Mucosa of rectum (tissue), 2 donors: ENCODE measurements around the gene CACNA1B.
"Not testable (repeated sequence)": the region's sequence is repeated elsewhere in the genome, so short reads cannot be mapped to it uniquely, and the experiment has no call there.

Experiments
- H3K27ac ChIP-seq, 2 donors: one replicate each; pipeline ENCODE4 v1.7.0; 2013; ENCODE audit warnings: inconsistent platforms in 2 of 2, low read depth in 2 of 2, low read length in 2 of 2
- H3K27me3 ChIP-seq, 2 donors: one replicate each; pipeline ENCODE4 v1.7.0; 2013; ENCODE audit warnings: low read length in 2 of 2; ENCODE audit not compliant: control insufficient read depth in 2 of 2, insufficient read depth in 2 of 2
- H3K36me3 ChIP-seq, 2 donors: one replicate each; pipeline ENCODE4 v1.7.0; 2013; ENCODE audit warnings: low read length in 2 of 2; ENCODE audit not compliant: control insufficient read depth in 2 of 2, insufficient read depth in 2 of 2
- H3K4me1 ChIP-seq, 2 donors: one replicate each; pipeline ENCODE4 v1.7.0; 2013; ENCODE audit warnings: low read length in 2 of 2, mild to moderate bottlenecking in 1 of 2; ENCODE audit not compliant: control insufficient read depth in 2 of 2, insufficient read depth in 2 of 2
- H3K4me3 ChIP-seq, 2 donors: one replicate each; pipeline ENCODE4 v1.7.0; 2013; ENCODE audit warnings: low read length in 2 of 2
- H3K9ac ChIP-seq, 2 donors: one replicate each; pipeline ENCODE4 v1.7.0; 2013; ENCODE audit warnings: low read length in 2 of 2, low read depth in 1 of 2, mild to moderate bottlenecking in 1 of 2
- H3K9me3 ChIP-seq, 2 donors: one replicate each; pipeline ENCODE4 v1.7.0; 2013; ENCODE audit warnings: low read length in 2 of 2; ENCODE audit not compliant: control insufficient read depth in 2 of 2
- donor health status: healthy.
- donor health status: Normal muscosa, but diverticular disease.

CACNA1B gene

GRCh38 chr9:138014563-138014945 lies 137.0 kb downstream of the CACNA1B start:
- Histone ChIP-seq H3K36me3 (no peaks in the 10 kb centered on the region), H3K4me1 (no peaks in the 10 kb centered on the region), H3K9me3 (no peaks in the 10 kb centered on the region), H3K27me3 (no peaks in the 10 kb centered on the region), H3K4me3 (no peak overlapping the region), H3K27ac (no peak overlapping the region), H3K9ac (no peak overlapping the region)

- no peaks in the 10 kb centered on the region for H3K9me3 ChIP-seq
- H3K4me1 ChIP-seq, result no peaks in the 10 kb centered on the region
- no peaks in the 10 kb centered on the region for H3K27me3 ChIP-seq
- no peak overlapping the region for H3K4me3 ChIP-seq
- no peak overlapping the region for H3K27ac ChIP-seq
- no peak overlapping the region for H3K9ac ChIP-seq
- H3K36me3 ChIP-seq, result no peaks in the 10 kb centered on the region
Measured at GRCh38 chr9:138015021-138015829, 137.6 kb downstream of the CACNA1B start.

GRCh38 chr9:138016406-138017187 lies 139.0 kb downstream of the CACNA1B start:
- Histone ChIP-seq H3K36me3 (no peaks in the 10 kb centered on the region), H3K9ac (no peak overlapping the region), H3K27ac (no peak overlapping the region), H3K4me3 (no peak overlapping the region), H3K9me3 (no peaks in the 10 kb centered on the region), H3K4me1 (no peaks in the 10 kb centered on the region), H3K27me3 (no peaks in the 10 kb centered on the region)

- Histone ChIP-seq H3K27ac (no peak overlapping the region), H3K27me3 (no peaks in the 10 kb centered on the region), H3K4me1 (no peaks in the 10 kb centered on the region), H3K9me3 (no peaks in the 10 kb centered on the region), H3K4me3 (no peak overlapping the region), H3K9ac (no peak overlapping the region), H3K36me3 (no peaks in the 10 kb centered on the region)
Measured at GRCh38 chr9:138017200-138017599, 139.6 kb downstream of the CACNA1B start.

- not testable (repeated sequence) for H3K9me3 ChIP-seq, H3K4me3 ChIP-seq, H3K27ac ChIP-seq, H3K27me3 ChIP-seq, H3K9ac ChIP-seq, H3K4me1 ChIP-seq, H3K36me3 ChIP-seq
Measured at GRCh38 chr9:138019514-138019913, 141.9 kb downstream of the CACNA1B start.

- no peaks in the 10 kb centered on the region for H3K9me3 ChIP-seq
- no peak overlapping the region for H3K9ac ChIP-seq
- H3K27ac ChIP-seq, result no peak overlapping the region
- peaks cover 2 to 8% of the 10 kb centered on the region in 2 donors for H3K27me3 ChIP-seq
- no peaks in the 10 kb centered on the region for H3K4me1 ChIP-seq
- no peaks in the 10 kb centered on the region for H3K36me3 ChIP-seq
- no peak overlapping the region for H3K4me3 ChIP-seq
Measured at GRCh38 chr9:138020120-138020794, 142.7 kb downstream of the CACNA1B start.

- H3K27ac ChIP-seq, result no peak overlapping the region
- peaks cover 2 to 8% of the 10 kb centered on the region in 2 donors for H3K27me3 ChIP-seq
- no peaks in the 10 kb centered on the region for H3K9me3 ChIP-seq
- H3K4me1 ChIP-seq, result no peaks in the 10 kb centered on the region
- H3K9ac ChIP-seq, result no peak overlapping the region
- no peak overlapping the region for H3K4me3 ChIP-seq
- H3K36me3 ChIP-seq, result no peaks in the 10 kb centered on the region
Measured at GRCh38 chr9:138020795-138021182, 143.2 kb downstream of the CACNA1B start.

- Histone ChIP-seq H3K9me3 (no peaks in the 10 kb centered on the region), H3K27me3 (peaks cover 2 to 8% of the 10 kb centered on the region in 2 donors), H3K27ac (no peak overlapping the region)
Measured at GRCh38 chr9:138021251-138022056, 143.9 kb downstream of the CACNA1B start.

GRCh38 chr9:138022121-138022741 lies 144.6 kb downstream of the CACNA1B start:
- Histone ChIP-seq H3K36me3 (no peaks in the 10 kb centered on the region), H3K9ac (no peak overlapping the region), H3K27me3 (peaks cover 2 to 8% of the 10 kb centered on the region in 2 donors), H3K4me3 (no peak overlapping the region), H3K27ac (no peak overlapping the region), H3K9me3 (no peaks in the 10 kb centered on the region), H3K4me1 (no peaks in the 10 kb centered on the region)

More at GRCh38 chr9:138021251-138022056, 143.9 kb downstream of the CACNA1B start:
- Histone ChIP-seq H3K36me3 (no peaks in the 10 kb centered on the region), H3K4me3 (no peak overlapping the region), H3K4me1 (no peaks in the 10 kb centered on the region), H3K9ac (no peak overlapping the region)
